HL-60 (cell line): ENCODE results near the gene AK1.

Source experiments
- DNase-seq, 2 experiments: peaks; one replicate each; pipeline ENCODE4 v3.0.0-alpha.2; 2010 to 2020; ENCODE audit warnings: low read depth in 1 of 2, low spot score in 1 of 2
- H3K27ac ChIP-seq: fragments of 250-450 bp; sonication (Bioruptor Pico); replicated peaks from 2 replicates; pipeline ENCODE4 v1.5.1; 2020; ENCODE audit warnings: mild to moderate bottlenecking, moderate library complexity
- H3K27me3 ChIP-seq: fragments of 250-450 bp; sonication (Bioruptor Pico); 2 replicates; pipeline ENCODE4 v1.5.1; 2021; ENCODE audit warnings: mild to moderate bottlenecking, moderate library complexity; ENCODE audit not compliant: insufficient read depth, poor library complexity, severe bottlenecking
- H3K4me3 ChIP-seq: replicated peaks from 2 replicates; pipeline ENCODE4 v1.5.1; 2011; ENCODE audit warnings: mild to moderate bottlenecking, control low read depth, low read length; ENCODE audit not compliant: insufficient read depth
- CTCF ChIP-seq: IDR thresholded peaks from one replicate; pipeline ENCODE4 v1.5.1; 2011; ENCODE audit warnings: low read length, control low read depth, inconsistent platforms; ENCODE audit not compliant: insufficient read depth
- GABPA ChIP-seq: IDR thresholded peaks from 2 replicates; pipeline ENCODE4 v1.6.1; 2012; ENCODE audit warnings: low read depth
- POLR2AphosphoS5 ChIP-seq: IDR thresholded peaks from 2 replicates; pipeline ENCODE4 v1.6.1; 2012; ENCODE audit warnings: low read depth
- SPI1 ChIP-seq: IDR thresholded peaks from 2 replicates; pipeline ENCODE4 v1.6.1; 2012; ENCODE audit warnings: low read depth, mild to moderate bottlenecking, borderline replicate concordance
- TF ChIP-seq, protein P1 (sequence below): IDR thresholded peaks from 2 replicates; pipeline ENCODE4 v1.6.1; 2012; ENCODE audit warnings: low read depth; ENCODE audit not compliant: insufficient replicate concordance

The AK1 gene

DNA sequence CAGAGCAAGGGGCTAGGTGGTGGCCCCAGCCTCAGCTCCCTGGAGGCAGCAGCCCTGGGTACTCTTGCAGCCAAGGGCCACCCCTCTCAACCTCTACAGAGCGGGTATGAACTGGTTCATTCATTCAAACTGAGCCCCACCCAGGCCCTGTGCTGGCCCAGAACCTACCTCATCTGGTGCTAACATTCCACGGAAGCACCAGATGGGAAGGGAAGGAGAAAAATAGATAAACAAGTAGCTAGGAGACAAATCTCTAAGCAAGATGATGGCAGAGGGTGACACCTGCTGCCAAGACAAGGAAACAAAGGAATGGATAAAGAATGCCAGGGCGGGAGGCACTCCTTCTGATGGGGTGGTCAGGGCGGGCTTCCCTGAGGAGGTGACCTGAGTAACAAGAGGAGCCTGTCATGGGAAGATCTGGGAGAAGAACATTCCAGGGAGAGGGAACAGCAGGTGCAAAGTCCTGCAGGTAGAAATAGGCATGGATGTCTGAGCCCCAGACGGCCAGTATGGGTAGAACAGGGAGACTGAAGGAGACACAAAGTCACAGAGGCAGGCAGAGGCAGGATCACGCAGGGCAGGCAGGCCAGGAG, 33.2 kb upstream of the AK1 start:
- H3K4me3 ChIP-seq: no peak overlapping the region

GRCh38 chr9:127909839-127910273, 32.4 kb upstream of the AK1 start:
- TF ChIP-seq, protein P1, sequence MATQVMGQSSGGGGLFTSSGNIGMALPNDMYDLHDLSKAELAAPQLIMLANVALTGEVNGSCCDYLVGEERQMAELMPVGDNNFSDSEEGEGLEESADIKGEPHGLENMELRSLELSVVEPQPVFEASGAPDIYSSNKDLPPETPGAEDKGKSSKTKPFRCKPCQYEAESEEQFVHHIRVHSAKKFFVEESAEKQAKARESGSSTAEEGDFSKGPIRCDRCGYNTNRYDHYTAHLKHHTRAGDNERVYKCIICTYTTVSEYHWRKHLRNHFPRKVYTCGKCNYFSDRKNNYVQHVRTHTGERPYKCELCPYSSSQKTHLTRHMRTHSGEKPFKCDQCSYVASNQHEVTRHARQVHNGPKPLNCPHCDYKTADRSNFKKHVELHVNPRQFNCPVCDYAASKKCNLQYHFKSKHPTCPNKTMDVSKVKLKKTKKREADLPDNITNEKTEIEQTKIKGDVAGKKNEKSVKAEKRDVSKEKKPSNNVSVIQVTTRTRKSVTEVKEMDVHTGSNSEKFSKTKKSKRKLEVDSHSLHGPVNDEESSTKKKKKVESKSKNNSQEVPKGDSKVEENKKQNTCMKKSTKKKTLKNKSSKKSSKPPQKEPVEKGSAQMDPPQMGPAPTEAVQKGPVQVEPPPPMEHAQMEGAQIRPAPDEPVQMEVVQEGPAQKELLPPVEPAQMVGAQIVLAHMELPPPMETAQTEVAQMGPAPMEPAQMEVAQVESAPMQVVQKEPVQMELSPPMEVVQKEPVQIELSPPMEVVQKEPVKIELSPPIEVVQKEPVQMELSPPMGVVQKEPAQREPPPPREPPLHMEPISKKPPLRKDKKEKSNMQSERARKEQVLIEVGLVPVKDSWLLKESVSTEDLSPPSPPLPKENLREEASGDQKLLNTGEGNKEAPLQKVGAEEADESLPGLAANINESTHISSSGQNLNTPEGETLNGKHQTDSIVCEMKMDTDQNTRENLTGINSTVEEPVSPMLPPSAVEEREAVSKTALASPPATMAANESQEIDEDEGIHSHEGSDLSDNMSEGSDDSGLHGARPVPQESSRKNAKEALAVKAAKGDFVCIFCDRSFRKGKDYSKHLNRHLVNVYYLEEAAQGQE: no peak
- TF ChIP-seq POLR2AphosphoS5 (no peak), CTCF (no peak), GABPA (no peak), SPI1 (no peak)
- no peak overlapping the region for H3K4me3 ChIP-seq
- DNase-seq: no peak
- H3K27ac ChIP-seq: no peak overlapping the region
- H3K27me3 ChIP-seq: no peaks in the 10 kb centered on the region

More for the DNA sequence above, 33.2 kb upstream of the AK1 start:
- Histone ChIP-seq H3K27me3 (no peaks in the 10 kb centered on the region), H3K27ac (no peak overlapping the region)
- TF ChIP-seq, protein P1: no peak
- no peak for TF ChIP-seq CTCF
- no peak for TF ChIP-seq POLR2AphosphoS5
- no peak for DNase-seq

DNA sequence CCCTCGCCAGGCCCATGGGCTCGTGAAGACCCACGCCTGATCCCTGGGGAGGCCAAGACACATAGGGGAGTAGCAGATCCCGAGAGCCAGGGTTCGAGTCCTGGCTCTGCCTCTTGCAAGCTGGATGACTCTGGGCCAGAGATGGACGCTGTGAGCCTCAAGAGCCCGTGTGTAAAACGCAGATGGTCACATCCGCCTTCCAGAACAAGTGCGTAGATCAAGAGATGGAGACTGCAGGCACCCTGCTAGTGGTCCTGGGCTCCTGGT, 31.1 kb upstream of the AK1 start:
- no peak overlapping the region for H3K27ac ChIP-seq
- H3K4me3 ChIP-seq: no peak overlapping the region
- no peak for TF ChIP-seq POLR2AphosphoS5
- TF ChIP-seq, protein P1: no peak
- TF ChIP-seq CTCF: no peak
- TF ChIP-seq SPI1: no peak
- TF ChIP-seq GABPA: no peak
- DNase-seq: no peak
- no peaks in the 10 kb centered on the region for H3K27me3 ChIP-seq
